GM23248 (cell line): Measurements from ENCODE around the gene SYNE2.

Source experiments
- EZH2 ChIP-seq: fragments of 200-600 bp; sonication (generic); IDR thresholded peaks from 2 replicates; pipeline ENCODE4 v1.6.1; 2018; ENCODE audit warnings: antibody characterized with exemption, mild to moderate bottlenecking; ENCODE audit not compliant: insufficient read depth, poor library complexity, severe bottlenecking
- EZH2phosphoT487 ChIP-seq: fragments of 200-600 bp; sonication (generic); IDR thresholded peaks from 2 replicates; pipeline ENCODE4 v1.6.1; 2018; ENCODE audit warnings: antibody characterized with exemption, moderate library complexity, mild to moderate bottlenecking, low read depth; ENCODE audit not compliant: insufficient read depth

DNA sequence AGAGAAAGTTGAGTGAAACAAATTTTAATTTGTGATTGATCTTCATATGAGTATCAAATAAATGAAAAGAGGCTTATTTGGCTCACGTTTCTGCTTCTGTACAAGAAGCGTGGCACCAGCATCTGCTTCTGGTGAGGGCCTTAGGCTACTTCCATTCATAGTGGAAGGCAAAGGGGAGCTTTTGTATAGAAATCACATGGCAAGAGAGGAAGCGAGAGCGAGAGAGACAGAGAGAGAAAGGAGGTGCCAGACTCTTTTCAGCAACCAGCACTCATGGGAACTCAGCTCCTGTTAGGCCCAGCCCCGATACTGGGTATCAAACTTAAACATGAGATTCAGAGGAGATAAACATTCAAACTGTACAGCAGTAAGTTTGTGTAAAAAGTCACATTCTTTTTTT is 121.4 kb downstream of the SYNE2 start:
- TF ChIP-seq EZH2phosphoT487 (no peak), EZH2 (no peak)
